ENCODE measurements around the gene ILF3.

GRCh38 chr19:10617409-10618121 is 36.6 kb upstream of the ILF3 start:
- TF ChIP-seq CTCF (IDR thresholded peaks at IDR 0.05) (no peak), POLR2A (IDR thresholded peaks at IDR 0.05) (no peak), POLR2AphosphoS5 (IDR thresholded peaks at IDR 0.05) (no peak)
